Hematopoietic multipotent progenitor cell (in vitro differentiated cells): ENCODE measurements around the gene PLSCR4. TPM values are rescaled to one million over a fixed set of nuclear protein-coding genes. Genes with fewer than 3 reads are reported as not detected.

Experiments
- total RNA-seq: library from RNA; depleted of rRNA; stranded (reverse); fragments of >200 nt; gene quantifications from one replicate; pipeline ENCODE4 v1.2.3, GENCODE V29; 2012

Gene PLSCR4
- total RNA-seq, 1 donor, result 10.0 TPM

Other genes with a start within 250 kb of the PLSCR4 start
- 8.1 TPM for gene PLOD2, start 89.9 kb downstream of the PLSCR4 start, total RNA-seq
- gene PLSCR2, start 218.5 kb upstream of the PLSCR4 start, total RNA-seq, result not detected